Measurements from ENCODE around the gene RASSF5.

Gene RASSF5

GRCh38 chr1:206498685-206499084 lies 8.6 kb upstream of the RASSF5 start:
- no peak for DNase-seq

GRCh38 chr1:206500046-206500445 lies 7.3 kb upstream of the RASSF5 start:
- DNase-seq = no peak

GRCh38 chr1:206501881-206502280 lies 5.5 kb upstream of the RASSF5 start:
- no peak for DNase-seq

- no peak for DNase-seq
Measured at GRCh38 chr1:206502403-206502802, 4.9 kb upstream of the RASSF5 start.

- DNase-seq = no peak
Measured at GRCh38 chr1:206502812-206503211, 4.5 kb upstream of the RASSF5 start.

- DNase-seq = no peak
Measured at GRCh38 chr1:206503591-206504362, 3.6 kb upstream of the RASSF5 start.

GRCh38 chr1:206504363-206504713 lies 3.0 kb upstream of the RASSF5 start:
- no peak for DNase-seq

GRCh38 chr1:206505702-206506355 lies 1.5 kb upstream of the RASSF5 start:
- no peak for DNase-seq

GRCh38 chr1:206506405-206507283 lies 687 bp upstream of the RASSF5 start:
- no peak for DNase-seq

- DNase-seq = no peak
Measured at GRCh38 chr1:206508130-206508889, 979 bp downstream of the RASSF5 start.

GRCh38 chr1:206508956-206509355 lies 1.6 kb downstream of the RASSF5 start:
- no peak for DNase-seq

GRCh38 chr1:206509612-206510257 lies 2.4 kb downstream of the RASSF5 start:
- no peak for DNase-seq

GRCh38 chr1:206510371-206510770 lies 3.0 kb downstream of the RASSF5 start:
- no peak for DNase-seq

GRCh38 chr1:206511362-206512057 lies 4.2 kb downstream of the RASSF5 start:
- no peak for DNase-seq

- DNase-seq = no peak
Measured at GRCh38 chr1:206512058-206512850, 4.9 kb downstream of the RASSF5 start.

- DNase-seq = no peak
Measured at GRCh38 chr1:206512851-206513180, 5.5 kb downstream of the RASSF5 start.

GRCh38 chr1:206513312-206514111 lies 6.2 kb downstream of the RASSF5 start:
- no peak for DNase-seq

- DNase-seq = no peak
Measured at GRCh38 chr1:206514813-206515387, 7.6 kb downstream of the RASSF5 start.

- no peak for DNase-seq
Measured at GRCh38 chr1:206516728-206516990, 9.3 kb downstream of the RASSF5 start.

GRCh38 chr1:206517784-206518183 lies 10.5 kb downstream of the RASSF5 start:
- DNase-seq = no peak

All from NCI-H774 (cell line).